CD4-positive, alpha-beta memory T cell (primary cell): ENCODE results near the gene ZNF595. TPM values are rescaled to one million over a fixed set of nuclear protein-coding genes. Genes with fewer than 3 reads are reported as not detected.

Source experiments
- CTCF ChIA-PET: fragments of 350-600 bp; sonication (Branson Sonifier 250); formaldehyde crosslinking; loops from one replicate; lab custom pipeline; 2021; ENCODE audit warnings: inconsistent platforms; ENCODE audit not compliant: partially characterized antibody; lab: Charles Lee
- POLR2A ChIA-PET: fragments of 350-600 bp; sonication (Branson Sonifier 250); formaldehyde crosslinking; loops from one replicate; lab custom pipeline; 2021; ENCODE audit not compliant: partially characterized antibody; lab: Charles Lee
- DNase-seq, 5 donors: peaks; one replicate each; pipeline versions ENCODE4 v3.0.0 to v3.0.0-alpha.2; 2020 to 2022; ENCODE audit warnings: mixed read lengths in 1 of 5
- H3K27ac ChIP-seq: one replicate; pipeline ENCODE4 v1.7.0; 2013; ENCODE audit warnings: low read depth, low read length
- H3K27me3 ChIP-seq: 2 replicates; pipeline ENCODE4 v1.7.0; 2013; ENCODE audit warnings: mild to moderate bottlenecking, low read length, moderate library complexity; ENCODE audit not compliant: insufficient read depth
- H3K36me3 ChIP-seq: 2 replicates; pipeline ENCODE4 v1.7.0; 2013; ENCODE audit warnings: mild to moderate bottlenecking, low read length, moderate library complexity; ENCODE audit not compliant: insufficient read depth
- H3K4me1 ChIP-seq: 2 replicates; pipeline ENCODE4 v1.7.0; 2013; ENCODE audit warnings: mild to moderate bottlenecking, low read length, moderate library complexity; ENCODE audit not compliant: insufficient read depth
- H3K4me3 ChIP-seq, 2 donors: one replicate each; pipeline ENCODE4 v1.7.0; 2013; ENCODE audit warnings: low read length in 2 of 2, mild to moderate bottlenecking in 1 of 2
- H3K9me3 ChIP-seq, 2 donors: one replicate each; pipeline ENCODE4 v1.7.0; 2013; ENCODE audit warnings: low read length in 2 of 2, control low read depth in 1 of 2; ENCODE audit not compliant: control insufficient read depth in 1 of 2
- H3K27ac Mint-ChIP-seq, 7 donors: one replicate each; pipeline ENCODE4 v1.8.0; 2020 to 2021; ENCODE audit warnings: mixed read lengths in 7 of 7, mild to moderate bottlenecking in 6 of 7, inconsistent platforms in 3 of 7, moderate library complexity in 3 of 7
- H3K27me3 Mint-ChIP-seq, 2 donors: one replicate each; pipeline ENCODE4 v1.8.0; 2020 to 2021; ENCODE audit warnings: mixed read lengths in 2 of 2
- H3K36me3 Mint-ChIP-seq, 2 donors: one replicate each; pipeline ENCODE4 v1.8.0; 2020 to 2021; ENCODE audit warnings: mixed read lengths in 2 of 2, inconsistent platforms in 1 of 2, mild to moderate bottlenecking in 1 of 2
- H3K4me1 Mint-ChIP-seq, 4 donors: one replicate each; pipeline ENCODE4 v1.8.0; 2020 to 2021; ENCODE audit warnings: mixed read lengths in 4 of 4, mild to moderate bottlenecking in 1 of 4
- H3K4me3 Mint-ChIP-seq, 8 donors: one replicate each; pipeline ENCODE4 v1.8.0; 2020 to 2021; ENCODE audit warnings: mixed read lengths in 8 of 8, mild to moderate bottlenecking in 7 of 8, moderate library complexity in 6 of 8, inconsistent platforms in 3 of 8
- H3K9me3 Mint-ChIP-seq, 8 donors: one replicate each; pipeline ENCODE4 v1.8.0; 2020 to 2021; ENCODE audit warnings: mixed read lengths in 8 of 8, mild to moderate bottlenecking in 5 of 8, inconsistent platforms in 3 of 8, moderate library complexity in 1 of 8
- intact Hi-C: fragments of 100-400 bp; cut with micrococcal nuclease; formaldehyde crosslinking; loops from one replicate; pipeline ENCODE4 v1.15.1; 2023
- polyA plus RNA-seq, 2 donors: library from polyadenylated mRNA; unstranded; fragments of 300-500 nt; fragmentation: Illumina TruSeq; gene quantifications; one replicate each; pipeline ENCODE4 v1.2.3, GENCODE V29; 2021
- total RNA-seq, 2 experiments: library from RNA; stranded (reverse); gene quantifications; one replicate each; pipeline ENCODE4 v1.2.3, GENCODE V29; 2021

The ZNF595 gene
- total and polyA plus RNA-seq, 4 experiments from 2014 or later: 3.0 to 11.4 (median 9.5) TPM

DNA sequence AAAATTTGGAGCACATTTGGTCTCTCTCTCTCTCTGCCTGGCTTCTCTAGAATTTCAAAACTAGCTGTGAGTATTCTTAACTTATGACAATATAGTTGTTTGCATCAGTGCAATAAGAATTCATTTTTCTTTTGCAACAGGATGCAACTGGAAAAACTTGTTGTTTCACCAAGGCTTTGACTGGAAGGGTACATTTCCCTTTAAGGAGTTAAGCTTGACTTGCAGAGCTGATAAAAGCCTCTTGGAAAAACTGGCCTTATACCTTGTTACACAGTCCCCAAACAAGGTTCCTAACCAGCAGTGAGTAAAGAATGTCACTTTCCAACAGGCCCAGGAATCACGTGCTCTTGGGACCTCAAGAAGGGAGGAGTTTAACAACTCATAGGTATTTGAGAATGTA, 45.3 kb downstream of the ZNF595 start:
- Mint-ChIP-seq H3K4me1 (no peaks in the 10 kb centered on the region), H3K4me3 (no peak overlapping the region), H3K36me3 (peaks cover 20 to 23% of the 10 kb centered on the region in 2 donors), H3K27ac (no peak overlapping the region), H3K9me3 (peaks cover 0 to 94% (median 74%) of the 10 kb centered on the region in 8 donors), H3K27me3 (peaks cover 0 to 2% of the 10 kb centered on the region in 2 donors)
- no peak overlapping the region for H3K4me3 ChIP-seq
- no peaks in the 10 kb centered on the region for H3K27me3 ChIP-seq
- no peaks in the 10 kb centered on the region for H3K36me3 ChIP-seq
- peaks cover 0 to 32% of the 10 kb centered on the region in 2 donors for H3K9me3 ChIP-seq
- ChIA-PET POLR2A (no interaction called here), CTCF (interaction anchor here (1.2 kb wide), 1 partner anchor 146 kb away, joined by 3 read pairs; no protein-coding TSS in a partner anchor)
- no peaks in the 10 kb centered on the region for H3K4me1 ChIP-seq
- no peak overlapping the region for H3K27ac ChIP-seq
- DNase-seq: no peak
- intact Hi-C loops: no loop called here

DNA sequence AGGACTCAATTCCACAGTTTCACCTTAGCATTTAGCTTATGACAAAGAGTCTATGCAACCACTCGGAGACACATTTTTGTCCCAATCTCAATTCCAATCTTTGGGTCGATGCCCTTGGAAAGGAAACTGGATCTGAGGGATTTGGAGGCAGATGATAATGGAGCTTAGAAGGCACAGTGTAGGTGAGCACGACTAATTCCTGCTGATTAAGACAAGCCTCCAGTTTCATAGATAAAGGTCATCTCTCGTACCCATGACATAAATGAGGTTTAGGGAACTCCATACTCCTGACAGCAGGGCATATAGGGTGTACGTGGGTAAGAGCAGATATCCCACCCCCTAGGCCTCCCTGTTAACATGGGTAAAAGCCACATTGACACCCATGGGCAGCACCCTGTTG, 46.7 kb downstream of the ZNF595 start:
- Mint-ChIP-seq H3K27ac (no peak overlapping the region), H3K36me3 (peaks cover 16% of the 10 kb centered on the region in 2 donors), H3K27me3 (peaks cover 2 to 3% of the 10 kb centered on the region in 2 donors), H3K4me3 (no peak overlapping the region), H3K4me1 (no peaks in the 10 kb centered on the region), H3K9me3 (peaks cover 2 to 94% (median 67%) of the 10 kb centered on the region in 8 donors)
- Histone ChIP-seq H3K27ac (no peak overlapping the region), H3K27me3 (no peaks in the 10 kb centered on the region), H3K4me1 (no peaks in the 10 kb centered on the region), H3K9me3 (peaks cover 0 to 24% of the 10 kb centered on the region in 2 donors), H3K36me3 (no peaks in the 10 kb centered on the region), H3K4me3 (no peak overlapping the region)
- intact Hi-C loops: no loop called here
- no peak for DNase-seq
- CTCF ChIA-PET: no interaction called here
- POLR2A ChIA-PET: no interaction called here

- Mint-ChIP-seq H3K4me1 (peaks cover 0 to 2% (median under 1%) of the 10 kb centered on the region in 4 donors), H3K4me3 (no peak overlapping the region), H3K36me3 (peaks cover 27 to 38% of the 10 kb centered on the region in 2 donors), H3K27me3 (peaks cover 40 to 42% of the 10 kb centered on the region in 2 donors), H3K27ac (no peak overlapping the region), H3K9me3 (peaks cover 7 to 87% (median 73%) of the 10 kb centered on the region in 8 donors)
- H3K36me3 ChIP-seq: no peaks in the 10 kb centered on the region
- H3K4me1 ChIP-seq: no peaks in the 10 kb centered on the region
- peaks cover 16% of the 10 kb centered on the region for H3K27me3 ChIP-seq
- intact Hi-C loops: no loop called here
- H3K27ac ChIP-seq: no peak overlapping the region
- H3K4me3 ChIP-seq: no peak overlapping the region
- H3K9me3 ChIP-seq: peaks cover 0 to 5% of the 10 kb centered on the region in 2 donors
- ChIA-PET CTCF (no interaction called here), POLR2A (no interaction called here)
- DNase-seq: no peak
Measured at GRCh38 chr4:107083-107443, 53.9 kb downstream of the ZNF595 start.

- H3K4me3 ChIP-seq: no peak overlapping the region
- Mint-ChIP-seq H3K4me3 (peak overlapping the region in 1 of 8 donors; percentile 50), H3K4me1 (peaks cover 0 to 2% (median under 1%) of the 10 kb centered on the region in 4 donors), H3K36me3 (peaks cover 28 to 36% of the 10 kb centered on the region in 2 donors), H3K27me3 (peaks cover 40 to 43% of the 10 kb centered on the region in 2 donors), H3K27ac (no peak overlapping the region), H3K9me3 (peaks cover 7 to 84% (median 68%) of the 10 kb centered on the region in 8 donors)
- ChIA-PET CTCF (no interaction called here), POLR2A (no interaction called here)
- H3K36me3 ChIP-seq: no peaks in the 10 kb centered on the region
- H3K4me1 ChIP-seq: no peaks in the 10 kb centered on the region
- no peak for DNase-seq
- intact Hi-C loops: no loop called here
- H3K27ac ChIP-seq: no peak overlapping the region
- H3K27me3 ChIP-seq: peaks cover 16% of the 10 kb centered on the region
- H3K9me3 ChIP-seq: peaks cover 0 to 5% of the 10 kb centered on the region in 2 donors
Measured at GRCh38 chr4:107444-108429, 54.6 kb downstream of the ZNF595 start.

GRCh38 chr4:112771-113170, 59.6 kb downstream of the ZNF595 start:
- Mint-ChIP-seq H3K27me3 (peaks cover 31 to 33% of the 10 kb centered on the region in 2 donors), H3K9me3 (peaks cover 5 to 83% (median 61%) of the 10 kb centered on the region in 8 donors), H3K4me3 (no peak overlapping the region), H3K27ac (no peak overlapping the region), H3K4me1 (peaks cover 0 to 2% (median under 1%) of the 10 kb centered on the region in 4 donors), H3K36me3 (peaks cover 19 to 30% of the 10 kb centered on the region in 2 donors)
- POLR2A ChIA-PET: no interaction called here
- no peak overlapping the region for H3K27ac ChIP-seq
- H3K4me3 ChIP-seq: no peak overlapping the region
- peaks cover 0 to 3% of the 10 kb centered on the region in 2 donors for H3K9me3 ChIP-seq
- no peaks in the 10 kb centered on the region for H3K36me3 ChIP-seq
- intact Hi-C loops: no loop called here
- no peak for DNase-seq
- H3K27me3 ChIP-seq: peaks cover 16% of the 10 kb centered on the region
- no peaks in the 10 kb centered on the region for H3K4me1 ChIP-seq
- CTCF ChIA-PET: no interaction called here

- Mint-ChIP-seq H3K36me3 (peaks cover 17 to 30% of the 10 kb centered on the region in 2 donors), H3K4me3 (no peak overlapping the region), H3K9me3 (peaks cover 5 to 84% (median 59%) of the 10 kb centered on the region in 8 donors), H3K27ac (peak overlapping the region in 1 of 7 donors; percentile 15), H3K4me1 (peaks cover 0 to 2% (median under 1%) of the 10 kb centered on the region in 4 donors), H3K27me3 (peaks cover 23 to 24% of the 10 kb centered on the region in 2 donors)
- ChIA-PET CTCF (no interaction called here), POLR2A (no interaction called here)
- intact Hi-C loops: no loop called here
- H3K27ac ChIP-seq: no peak overlapping the region
- H3K36me3 ChIP-seq: no peaks in the 10 kb centered on the region
- H3K27me3 ChIP-seq: peaks cover 7% of the 10 kb centered on the region
- no peak for DNase-seq
- H3K9me3 ChIP-seq: peaks cover 0 to 4% of the 10 kb centered on the region in 2 donors
- H3K4me3 ChIP-seq: no peak overlapping the region
- no peaks in the 10 kb centered on the region for H3K4me1 ChIP-seq
Measured at GRCh38 chr4:113732-114131, 60.6 kb downstream of the ZNF595 start.

GRCh38 chr4:114149-114548, 61.0 kb downstream of the ZNF595 start:
- Mint-ChIP-seq H3K27ac (no peak overlapping the region), H3K4me3 (no peak overlapping the region), H3K4me1 (peaks cover 0 to 2% (median under 1%) of the 10 kb centered on the region in 4 donors), H3K27me3 (peaks cover 19 to 20% of the 10 kb centered on the region in 2 donors), H3K9me3 (peaks cover 5 to 84% (median 56%) of the 10 kb centered on the region in 8 donors), H3K36me3 (peaks cover 18 to 26% of the 10 kb centered on the region in 2 donors)
- no peaks in the 10 kb centered on the region for H3K4me1 ChIP-seq
- no peak for DNase-seq
- ChIA-PET CTCF (no interaction called here), POLR2A (no interaction called here)
- no peaks in the 10 kb centered on the region for H3K36me3 ChIP-seq
- no peak overlapping the region for H3K27ac ChIP-seq
- peaks cover 3% of the 10 kb centered on the region for H3K27me3 ChIP-seq
- intact Hi-C loops: no loop called here
- no peak overlapping the region for H3K4me3 ChIP-seq
- peaks cover 0 to 4% of the 10 kb centered on the region in 2 donors for H3K9me3 ChIP-seq
